HG03060 (cell line): ENCODE results near the gene CDH4.

ENCODE experiments used
- ATAC-seq: cut with Tn5 transposase; IDR thresholded peaks from one replicate; pipeline ENCODE4 v1.9.1; 2021; ENCODE audit warnings: low read depth, moderate number of reproducible peaks; ENCODE audit not compliant: unreplicated experiment

Gene CDH4

DNA sequence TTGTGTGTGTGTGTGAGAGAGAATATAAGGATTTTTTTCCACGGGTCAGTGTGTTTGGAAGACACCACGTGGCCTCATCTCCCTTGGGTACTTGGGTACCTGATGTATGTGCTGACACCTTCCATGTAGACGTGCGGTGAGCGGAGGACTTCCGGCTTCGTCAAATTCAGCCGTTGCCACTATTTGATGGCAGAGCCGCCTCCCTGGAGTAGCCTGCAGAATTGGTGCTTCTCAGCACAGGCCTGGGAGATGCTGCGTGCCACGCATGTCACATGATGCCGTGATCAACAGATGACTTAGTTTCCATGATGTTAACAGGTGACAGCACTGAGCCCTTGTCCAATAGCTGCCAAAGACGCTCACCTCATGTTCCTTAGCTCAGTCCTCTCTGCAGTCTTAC, 69.4 kb downstream of the CDH4 start:
- no peak for ATAC-seq

DNA sequence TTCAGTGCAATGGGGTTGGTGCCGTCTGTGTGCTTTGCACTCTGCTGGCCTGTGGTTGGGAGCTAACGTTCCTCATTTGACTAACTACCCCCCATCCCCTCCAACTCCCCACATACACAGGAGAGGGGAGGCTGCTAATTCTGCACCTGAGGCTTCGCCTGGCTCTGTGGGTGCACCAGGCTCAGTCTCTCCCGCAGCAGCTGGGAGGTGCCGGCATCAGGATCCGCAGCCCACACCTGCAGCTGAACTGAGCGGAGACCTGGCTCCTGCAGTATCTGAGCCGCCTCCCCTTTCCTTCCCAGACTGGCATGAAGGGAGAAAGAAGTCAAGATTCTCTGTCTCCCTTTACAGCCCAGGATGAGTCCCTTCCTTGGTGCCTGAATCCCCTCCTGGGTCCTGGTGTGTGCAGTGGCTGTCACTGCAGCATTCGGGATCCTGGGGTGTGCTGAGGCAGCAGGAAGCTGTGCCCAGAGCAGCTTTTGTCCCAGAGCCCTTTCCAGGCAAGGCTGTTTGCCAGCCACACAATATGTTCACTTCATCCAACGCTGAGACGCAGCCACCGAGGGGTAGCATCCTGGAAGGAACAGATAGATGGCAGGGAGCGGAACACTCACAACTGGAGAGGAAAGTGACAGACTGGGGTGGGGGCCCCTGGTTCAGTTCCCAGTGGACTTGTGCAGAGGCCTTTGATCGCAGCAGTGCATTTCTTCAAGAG, 70.2 kb downstream of the CDH4 start:
- no peak for ATAC-seq

DNA sequence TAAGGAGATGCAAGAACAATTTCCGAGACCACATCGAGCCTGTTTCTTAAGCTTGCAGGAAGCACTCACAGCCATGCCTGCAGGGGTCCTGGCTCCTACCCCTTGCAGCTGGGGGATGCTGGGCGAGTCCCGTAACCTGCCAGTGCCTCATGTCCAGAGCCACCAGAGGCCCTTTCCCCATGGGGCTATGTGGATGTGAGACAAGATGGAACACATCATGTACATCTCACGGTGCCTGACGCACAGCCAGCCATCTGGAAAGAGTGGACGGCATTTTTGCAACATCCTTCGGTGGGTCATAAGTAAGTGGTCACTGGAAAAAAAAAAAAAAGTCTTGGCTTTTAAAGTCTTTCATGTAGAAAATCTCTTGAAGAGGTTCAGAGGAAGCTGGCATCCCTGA, 72.8 kb downstream of the CDH4 start:
- ATAC-seq, result no peak

DNA sequence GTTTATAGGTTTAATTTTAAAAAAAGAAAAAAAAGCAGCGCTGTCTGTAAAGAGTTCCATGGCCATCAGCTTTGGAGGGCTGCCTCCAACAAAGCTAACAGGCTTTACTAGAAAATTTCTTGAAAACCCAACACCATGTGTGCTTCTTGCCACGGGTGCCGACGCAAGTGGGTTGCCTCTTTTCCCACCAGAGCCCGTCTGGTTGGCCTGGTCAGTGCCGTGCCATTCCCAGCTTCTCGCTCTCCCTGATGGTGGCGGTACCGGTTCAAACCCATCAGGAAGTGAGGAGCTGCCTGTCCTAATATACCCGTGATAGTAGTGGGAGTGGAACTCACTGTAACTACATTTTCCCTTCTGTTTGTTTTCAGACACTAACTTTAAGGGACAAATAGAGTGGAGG, 73.7 kb downstream of the CDH4 start:
- no peak for ATAC-seq

DNA sequence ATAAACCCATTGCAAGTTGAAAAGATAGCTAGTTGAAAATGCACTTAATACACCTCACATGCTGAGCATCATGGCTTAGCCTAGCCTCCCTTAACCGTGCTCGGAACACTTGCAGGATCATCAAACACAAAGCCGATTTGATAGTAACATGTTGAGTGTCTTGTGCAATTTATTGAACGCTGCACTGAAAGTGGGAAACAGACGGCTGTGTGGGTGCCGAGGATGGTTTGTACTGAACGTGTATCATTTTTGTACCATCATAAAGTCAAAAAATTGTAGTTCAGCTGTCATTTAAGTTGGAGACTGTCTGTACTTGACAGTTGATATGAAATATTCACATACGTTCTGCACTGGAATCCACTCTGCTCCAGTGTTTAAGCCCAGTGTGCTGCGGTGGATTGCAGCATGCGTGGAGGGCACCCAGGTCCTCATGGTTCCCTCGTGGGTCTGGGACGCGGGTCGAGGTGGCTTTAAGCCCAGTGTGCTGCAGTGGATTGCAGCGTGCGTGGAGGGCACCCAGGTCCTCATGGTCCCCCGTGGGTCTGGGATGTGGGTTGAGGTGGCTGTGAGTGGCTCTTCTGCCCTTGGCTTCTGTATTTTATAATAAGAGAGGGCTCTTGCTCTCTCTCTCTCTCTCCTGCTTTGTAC, 77.0 kb downstream of the CDH4 start:
- ATAC-seq, result no peak

DNA sequence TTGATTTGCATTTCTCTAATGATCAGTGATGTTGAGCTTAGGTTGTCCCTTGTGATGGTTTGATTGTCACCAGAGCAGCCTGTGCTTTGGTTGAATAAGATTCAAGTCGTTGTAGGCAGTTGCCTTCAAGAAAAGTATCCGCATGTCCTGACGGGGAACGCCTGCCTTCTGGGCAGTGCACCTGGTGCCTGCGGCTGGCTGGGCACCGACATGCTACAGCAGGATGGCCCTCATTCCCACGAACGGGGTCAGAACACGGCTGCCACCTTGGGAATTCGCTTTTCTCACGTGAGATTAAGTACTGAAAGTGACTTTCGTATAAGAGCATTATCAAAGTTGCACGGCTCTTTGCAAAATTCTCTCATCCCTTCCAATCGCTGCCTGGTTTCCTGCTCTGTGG, 78.4 kb downstream of the CDH4 start:
- no peak for ATAC-seq

DNA sequence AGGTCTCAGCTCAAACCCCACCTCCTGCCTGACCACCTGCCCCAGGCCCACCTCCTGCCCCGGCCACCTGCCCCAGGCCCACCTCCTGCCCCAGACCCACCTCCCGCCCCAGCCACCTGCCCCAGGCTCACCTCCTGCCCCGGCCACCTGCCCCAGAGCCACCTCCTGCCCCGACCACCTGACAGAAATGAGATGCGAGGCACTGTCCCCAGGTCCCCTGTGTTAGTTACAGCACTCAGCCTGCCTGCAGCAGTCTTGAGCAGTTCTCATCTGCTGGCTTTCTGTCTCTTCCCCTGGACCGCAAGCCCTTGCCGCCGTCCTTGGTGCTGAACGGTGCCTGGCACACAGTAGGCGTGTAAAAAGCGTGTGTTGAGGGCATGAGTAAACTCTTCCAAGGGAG, 79.5 kb downstream of the CDH4 start:
- no peak for ATAC-seq

DNA sequence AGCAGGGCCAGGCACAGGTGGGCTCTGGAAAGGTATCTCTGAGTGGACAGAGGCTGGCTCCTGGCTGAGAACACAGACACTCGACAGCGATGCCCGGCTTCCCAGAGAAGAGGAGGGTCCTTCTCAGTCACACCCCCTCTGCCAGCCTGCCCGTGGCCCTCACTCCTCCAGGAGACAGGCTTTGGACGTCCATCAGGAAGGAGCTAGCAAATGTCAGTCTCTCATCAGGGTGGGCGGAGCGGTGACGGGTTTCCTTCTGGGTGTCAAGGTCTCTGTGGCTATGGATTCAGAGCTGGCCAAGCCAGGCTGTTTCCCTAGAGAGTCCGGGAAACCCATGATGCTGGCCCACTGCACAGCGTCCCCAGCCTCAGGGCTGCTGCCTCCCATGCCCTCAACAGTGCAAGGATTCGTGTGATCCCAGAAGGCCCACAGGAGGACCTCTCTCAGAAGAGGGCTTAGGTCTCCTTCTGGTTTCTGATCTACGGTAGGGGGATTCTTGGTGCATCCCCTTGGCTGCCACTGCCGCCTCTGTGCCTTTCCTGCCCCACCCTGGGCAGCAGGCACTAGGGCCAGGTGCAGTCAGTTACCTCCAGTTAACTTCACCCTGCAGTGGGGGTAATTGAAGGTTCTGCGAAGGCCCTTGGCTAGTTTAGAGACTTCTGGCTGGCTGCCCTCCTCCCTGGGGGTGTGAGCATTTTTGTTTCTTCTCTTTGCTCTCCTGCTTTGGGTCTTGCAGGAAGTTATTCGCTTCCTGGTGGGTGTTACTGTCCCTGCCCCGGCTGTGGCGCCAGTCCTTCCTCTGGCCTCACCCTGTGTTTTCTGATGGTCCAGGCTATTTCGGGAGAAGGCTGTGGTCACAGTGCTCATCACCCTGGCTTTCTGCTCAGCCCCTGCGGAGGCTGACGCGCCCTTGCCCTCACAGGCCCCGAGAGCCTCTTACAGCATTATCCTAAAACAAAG, 80.2 kb downstream of the CDH4 start:
- no peak for ATAC-seq

DNA sequence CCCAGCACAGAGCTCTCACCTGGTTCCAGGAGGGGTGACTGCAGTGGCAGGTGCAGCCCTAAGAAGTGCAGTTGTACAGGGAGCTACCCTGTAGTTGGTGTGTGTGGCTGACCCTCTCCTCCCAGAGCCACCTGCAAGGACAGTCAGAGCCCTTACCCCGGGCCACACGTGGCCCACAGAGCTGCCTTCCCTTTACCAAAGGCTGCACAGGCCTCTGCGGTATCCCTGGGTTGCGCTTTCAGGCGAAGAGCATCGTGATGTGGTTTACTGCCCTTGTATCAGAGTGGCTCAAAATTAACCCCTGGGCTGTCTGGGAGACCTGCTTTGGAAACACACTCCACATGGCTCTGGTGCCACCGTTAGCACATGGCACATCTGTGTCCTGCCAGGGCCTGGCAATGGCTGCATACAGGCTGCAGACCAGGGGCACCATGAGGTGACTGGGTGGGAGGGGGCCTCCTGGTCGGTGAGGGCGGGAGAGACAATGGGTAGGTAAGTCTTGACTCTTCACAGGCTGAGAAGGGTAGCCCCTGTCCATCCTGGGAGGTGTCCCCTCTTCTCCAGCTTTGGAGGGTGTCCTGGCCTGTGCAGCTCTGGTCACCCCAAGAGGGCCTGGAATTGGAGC, 81.5 kb downstream of the CDH4 start:
- ATAC-seq, result no peak

DNA sequence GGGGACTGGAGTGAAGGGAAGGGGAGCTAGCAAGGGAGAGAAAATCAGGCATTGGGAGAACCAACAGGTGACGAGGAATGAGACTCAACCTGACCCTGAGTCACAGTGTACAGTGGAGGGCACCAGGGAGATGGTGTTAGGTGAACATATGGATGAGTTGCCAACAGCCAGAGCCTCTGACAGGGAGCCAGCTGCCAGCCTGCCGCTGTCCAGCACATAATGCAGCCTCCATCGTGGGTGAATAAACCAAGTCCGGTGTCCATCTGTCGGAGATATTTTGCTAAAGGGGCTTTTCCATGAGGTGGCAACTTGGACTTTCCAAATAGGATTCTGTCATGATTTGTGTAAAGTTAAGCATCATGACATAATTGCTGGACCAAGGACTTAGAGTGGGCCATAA, 88.1 kb downstream of the CDH4 start:
- no peak for ATAC-seq

DNA sequence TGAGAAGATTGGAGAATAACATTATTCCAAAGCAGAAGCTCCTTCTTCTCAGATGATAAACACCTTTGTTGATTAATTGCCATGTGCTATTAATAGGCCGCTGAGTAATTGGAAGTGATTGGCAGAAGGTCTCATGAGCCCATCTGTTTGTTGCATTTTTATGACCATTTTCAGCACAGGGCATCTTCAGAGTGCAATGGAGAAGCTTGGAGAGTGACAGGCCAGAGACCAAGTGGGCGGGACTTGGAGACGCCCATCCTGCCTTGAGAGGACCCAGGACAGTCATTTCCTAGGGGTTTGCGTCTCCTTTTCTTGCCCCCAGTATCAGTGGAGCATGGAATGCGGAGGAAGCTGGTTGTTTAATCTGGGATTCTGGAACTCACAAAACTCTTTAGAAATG, 89.5 kb downstream of the CDH4 start:
- no peak for ATAC-seq

DNA sequence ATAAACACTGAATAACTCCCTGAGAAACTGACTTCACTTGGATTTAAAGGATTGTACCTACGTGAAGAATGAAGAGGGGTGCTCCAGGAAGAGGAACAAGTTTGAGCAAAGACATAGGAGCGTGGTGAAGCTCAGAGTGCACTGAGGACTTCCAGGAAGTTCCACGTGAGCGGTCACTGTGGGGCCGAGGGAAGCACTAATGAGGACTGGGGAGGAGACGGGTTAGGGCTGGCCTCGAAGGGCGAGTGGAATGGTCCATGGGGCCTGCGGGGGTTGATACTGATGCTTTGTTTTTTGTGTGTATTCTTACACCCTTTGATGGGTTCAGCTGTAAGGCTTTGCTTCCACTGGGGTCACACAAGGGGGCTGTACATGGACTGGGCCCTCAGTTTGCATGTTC, 91.9 kb downstream of the CDH4 start:
- no peak for ATAC-seq

DNA sequence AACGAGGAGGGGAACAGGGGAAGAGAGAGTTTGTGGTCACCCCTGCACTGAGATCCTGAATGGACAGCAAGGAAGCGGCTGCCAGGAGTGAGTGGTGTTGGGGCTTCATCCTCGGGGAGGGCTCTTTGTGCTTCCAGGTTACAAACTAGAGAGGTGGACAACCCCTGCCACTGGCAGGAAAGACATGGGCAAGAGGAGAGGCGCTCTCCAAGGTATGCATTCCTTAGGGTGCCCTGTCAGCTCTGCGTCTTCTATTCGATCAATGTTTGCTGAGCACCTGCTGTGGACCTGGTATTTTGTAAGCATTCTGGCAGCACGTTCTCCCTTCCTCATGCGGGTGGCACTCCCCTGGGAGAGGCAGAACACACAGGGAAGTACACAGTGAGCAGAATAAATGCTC, 93.6 kb downstream of the CDH4 start:
- ATAC-seq, result no peak

DNA sequence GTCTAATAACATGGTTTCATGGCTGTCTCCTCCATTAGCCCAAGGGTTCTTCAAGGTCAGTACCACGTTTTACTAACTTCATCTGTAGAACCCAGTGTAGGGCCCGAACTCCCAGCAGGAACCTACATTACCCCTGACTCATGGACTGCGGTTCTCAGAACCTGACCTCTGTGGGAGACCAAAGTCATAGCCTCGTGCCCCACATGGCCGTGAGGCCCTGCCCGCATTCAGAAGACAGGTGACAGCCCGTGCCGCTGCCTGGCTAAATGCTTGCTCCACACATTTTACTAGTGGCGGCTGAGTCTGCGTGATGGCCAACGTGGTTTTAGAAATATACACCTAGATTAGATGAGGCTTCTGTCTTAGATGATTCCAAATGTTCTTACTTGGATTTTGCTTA, 94.9 kb downstream of the CDH4 start:
- no peak for ATAC-seq

DNA sequence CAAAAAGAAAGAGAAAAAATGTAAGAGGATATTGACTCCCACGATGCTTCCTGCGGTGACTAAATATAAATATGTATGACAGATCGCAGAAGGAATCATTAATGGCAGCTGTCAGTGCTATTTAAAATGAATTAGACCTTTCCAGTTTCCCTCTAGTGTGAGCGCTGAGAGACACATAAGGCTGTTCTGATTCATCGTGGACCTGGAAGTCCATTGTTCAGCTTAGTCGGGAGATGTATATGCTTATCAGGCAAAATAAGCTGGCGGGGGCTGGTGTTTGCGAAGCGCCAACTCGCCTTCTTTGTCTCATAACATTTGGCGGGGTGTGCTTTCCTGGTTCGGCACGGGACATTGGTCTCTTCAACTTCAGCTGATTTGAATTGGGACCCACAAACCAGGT, 95.4 kb downstream of the CDH4 start:
- ATAC-seq, result no peak

DNA sequence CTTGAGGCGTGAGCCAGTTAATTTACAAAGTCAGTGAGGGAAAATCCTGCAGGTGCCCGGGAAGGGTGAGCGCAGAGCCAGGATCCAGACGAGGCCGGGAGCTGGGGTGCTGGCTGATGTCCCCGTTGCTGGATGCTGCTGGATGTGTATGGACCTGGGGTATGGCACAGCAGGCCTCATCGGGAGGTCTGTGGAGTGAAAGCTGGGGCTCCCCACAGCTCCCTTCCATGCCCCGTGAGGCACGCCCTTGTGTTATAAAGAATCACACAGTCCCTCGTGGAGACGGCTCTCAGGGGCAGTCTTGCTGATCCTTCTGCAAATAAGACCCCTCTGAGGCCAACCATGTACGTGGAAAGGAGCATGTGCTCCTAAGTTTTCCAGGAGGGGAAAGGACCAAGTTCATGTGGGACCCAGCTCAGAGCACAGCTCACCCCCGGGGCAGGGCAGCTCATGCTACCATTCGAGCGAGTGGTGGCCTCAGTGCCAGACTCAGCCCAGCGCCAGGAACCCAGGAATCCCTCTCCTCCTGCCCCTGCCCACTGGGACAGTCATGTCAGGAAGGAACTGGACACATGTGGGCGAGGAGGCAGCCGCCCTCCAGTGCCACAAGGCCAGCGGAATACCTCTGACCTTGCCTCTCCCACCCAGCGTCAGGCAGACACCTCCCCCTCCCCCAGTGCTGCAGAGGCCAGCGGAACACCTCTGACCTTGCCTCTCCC, 97.5 kb downstream of the CDH4 start:
- ATAC-seq, result no peak

DNA sequence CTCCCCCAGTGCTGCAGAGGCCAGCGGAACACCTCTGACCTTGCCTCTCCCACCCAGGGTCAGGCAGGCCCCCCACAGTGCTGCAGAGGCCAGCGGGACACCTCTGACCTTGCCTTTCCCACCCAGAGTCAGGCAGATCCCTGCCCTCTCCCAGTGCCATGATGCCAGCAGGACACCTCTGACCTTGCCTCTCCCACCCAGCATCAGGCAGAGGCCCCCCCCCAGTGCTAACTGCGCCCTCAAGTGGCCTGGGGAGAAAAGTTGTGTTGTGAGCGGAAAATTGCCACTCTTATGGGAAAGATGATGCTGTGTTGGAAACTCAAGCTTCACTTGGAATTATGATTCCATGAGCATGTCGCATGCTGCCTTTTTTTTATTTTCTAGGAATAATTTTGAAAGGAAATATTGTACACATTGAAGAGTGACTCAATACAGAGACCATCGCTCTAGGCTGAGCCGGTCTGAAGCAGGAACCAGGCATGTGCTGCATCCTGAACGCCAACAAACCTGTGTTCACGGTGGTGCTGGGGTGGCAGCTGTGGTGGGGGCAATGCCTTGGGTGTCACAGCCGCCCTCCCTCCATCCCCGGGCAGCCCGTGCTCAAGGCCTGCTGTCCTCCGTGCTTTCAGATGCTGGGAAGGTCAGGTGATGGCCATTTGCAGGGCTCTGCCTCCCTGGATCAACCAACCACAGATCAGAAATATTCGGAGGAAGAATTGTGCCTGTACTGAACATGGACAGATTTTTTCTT, 98.6 kb downstream of the CDH4 start:
- no peak for ATAC-seq

DNA sequence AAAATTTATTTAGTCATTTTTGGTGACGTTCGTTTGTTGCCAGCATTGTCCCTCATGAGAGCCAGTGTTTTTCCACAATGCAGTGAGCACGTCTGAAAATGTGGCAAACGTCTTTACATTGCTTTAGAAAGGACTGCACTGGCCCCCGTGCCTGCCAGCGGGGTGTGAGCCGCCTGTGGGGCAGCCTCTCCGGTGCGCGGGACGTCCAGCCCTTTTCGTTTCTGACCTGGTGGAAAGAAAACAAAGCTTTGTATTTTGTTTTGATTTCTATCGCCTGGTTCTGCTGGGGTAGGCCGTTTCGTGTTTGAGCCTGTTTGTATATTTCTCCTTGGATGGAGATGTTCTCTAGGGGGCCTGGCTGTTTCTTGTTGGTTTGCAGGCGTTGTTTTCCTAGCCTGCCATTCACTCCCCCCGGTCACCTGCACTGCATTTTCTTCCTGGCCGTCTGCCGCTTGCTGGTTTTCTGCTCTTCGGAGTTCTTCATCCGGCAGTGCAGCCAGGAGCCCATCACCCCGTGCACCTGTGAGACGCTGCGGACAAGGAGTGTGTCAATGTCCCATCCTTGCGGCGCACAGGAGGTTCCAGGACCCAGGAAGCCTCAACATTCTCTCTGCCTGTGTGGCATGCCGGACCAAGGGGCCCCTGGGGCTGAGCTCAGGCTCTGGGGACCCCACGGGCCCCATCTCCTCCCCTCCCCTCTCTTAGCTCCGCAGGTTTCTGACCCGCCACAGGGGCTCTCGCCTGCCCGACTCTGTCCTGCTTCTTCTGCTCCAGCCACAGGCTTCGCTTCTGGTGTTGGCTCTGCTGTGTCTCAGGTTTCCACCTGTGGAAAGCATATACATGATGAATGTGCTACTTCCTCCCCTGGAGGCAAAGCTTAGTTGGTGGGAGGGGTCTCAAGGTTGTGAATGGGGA, 100.5 kb downstream of the CDH4 start:
- ATAC-seq, result no peak
